HFFc6 (cell line): ENCODE measurements around the gene CNTFR. TPM values are rescaled to one million over a fixed set of nuclear protein-coding genes. Genes with fewer than 3 reads are reported as not detected.

ENCODE experiments used
- DNase-seq: peaks from one replicate; pipeline ENCODE4 v3.0.0-alpha.2; 2018
- H3K27ac Mint-ChIP-seq: 2 replicates; pipeline ENCODE4 v1.8.0; 2020; ENCODE audit warnings: mild to moderate bottlenecking, mixed read lengths
- H3K27me3 Mint-ChIP-seq: 2 replicates; pipeline ENCODE4 v1.8.0; 2021; ENCODE audit warnings: mild to moderate bottlenecking, moderate library complexity, mixed read lengths; ENCODE audit not compliant: insufficient read depth
- H3K36me3 Mint-ChIP-seq: 2 replicates; pipeline ENCODE4 v1.8.0; 2021; ENCODE audit warnings: low read depth, mixed read lengths
- H3K4me1 Mint-ChIP-seq: 2 replicates; pipeline ENCODE4 v1.8.0; 2020; ENCODE audit warnings: low read depth, mixed read lengths
- H3K4me3 Mint-ChIP-seq: 2 replicates; pipeline ENCODE4 v1.8.0; 2020; ENCODE audit warnings: mild to moderate bottlenecking, moderate library complexity, mixed read lengths
- H3K9me3 Mint-ChIP-seq: 2 replicates; pipeline ENCODE4 v1.8.0; 2020; ENCODE audit warnings: mild to moderate bottlenecking, mixed read lengths
- CTCF ChIP-seq: fragments of 200-600 bp; sonication (generic); IDR thresholded peaks from 2 replicates; pipeline ENCODE4 v1.5.0; 2021; ENCODE audit warnings: antibody characterized with exemption, mild to moderate bottlenecking
- total RNA-seq, 6 experiments: library from RNA; stranded (reverse); fragmentation: NEBNext Ultra II Directional; extraction: Animal tissue kit (Norgen Biotek cat#: 25700); gene quantifications; 2 replicates in 1 of 6; 3 replicates in 5 of 6; pipeline ENCODE4 v1.2.3, GENCODE V29; 2021

CNTFR gene
- total RNA-seq, 6 experiments from 2014 or later: not detected

- Mint-ChIP-seq H3K4me3 (no peak overlapping the region), H3K9me3 (no peaks in the 10 kb centered on the region), H3K27ac (no peak overlapping the region), H3K36me3 (no peaks in the 10 kb centered on the region), H3K27me3 (peaks cover 67% of the 10 kb centered on the region), H3K4me1 (no peaks in the 10 kb centered on the region)
- no peak for DNase-seq
- no peak for TF ChIP-seq CTCF
Measured at GRCh38 chr9:34590381-34591247, 1.1 kb upstream of the CNTFR start.

GRCh38 chr9:34588671-34589635 is 571 bp downstream of the CNTFR start:
- no peak overlapping the region for H3K4me3 Mint-ChIP-seq
- H3K27ac Mint-ChIP-seq: no peak overlapping the region
- no peak for DNase-seq
- peaks cover 72% of the 10 kb centered on the region for H3K27me3 Mint-ChIP-seq
- H3K36me3 Mint-ChIP-seq: no peaks in the 10 kb centered on the region
- TF ChIP-seq CTCF: no peak
- no peaks in the 10 kb centered on the region for H3K4me1 Mint-ChIP-seq
- H3K9me3 Mint-ChIP-seq: no peaks in the 10 kb centered on the region

GRCh38 chr9:34587271-34587670 is 2.3 kb downstream of the CNTFR start:
- no peaks in the 10 kb centered on the region for H3K9me3 Mint-ChIP-seq
- H3K4me3 Mint-ChIP-seq: no peak overlapping the region
- H3K27ac Mint-ChIP-seq: no peak overlapping the region
- no peaks in the 10 kb centered on the region for H3K4me1 Mint-ChIP-seq
- TF ChIP-seq CTCF: no peak
- no peaks in the 10 kb centered on the region for H3K36me3 Mint-ChIP-seq
- peaks cover 65% of the 10 kb centered on the region for H3K27me3 Mint-ChIP-seq
- no peak for DNase-seq

GRCh38 chr9:34585946-34586669 is 3.4 kb downstream of the CNTFR start:
- Mint-ChIP-seq H3K9me3 (no peaks in the 10 kb centered on the region), H3K27ac (no peak overlapping the region), H3K36me3 (no peaks in the 10 kb centered on the region), H3K27me3 (peaks cover 56% of the 10 kb centered on the region), H3K4me3 (no peak overlapping the region), H3K4me1 (no peaks in the 10 kb centered on the region)
- no peak for DNase-seq
- TF ChIP-seq CTCF: no peak

- Mint-ChIP-seq H3K4me3 (no peak overlapping the region), H3K27me3 (peaks cover 59% of the 10 kb centered on the region), H3K4me1 (no peaks in the 10 kb centered on the region), H3K27ac (no peak overlapping the region), H3K36me3 (no peaks in the 10 kb centered on the region), H3K9me3 (no peaks in the 10 kb centered on the region)
- no peak for TF ChIP-seq CTCF
- DNase-seq: no peak
Measured at GRCh38 chr9:34584970-34585369, 4.6 kb downstream of the CNTFR start.
